ENCODE data around the gene EGR2. TPM values are rescaled to one million over a fixed set of nuclear protein-coding genes. Genes with fewer than 3 reads are reported as not detected.

EGR2 gene
- total RNA-seq, 1 experiment from 2014 or later: 2.6 TPM

DNA sequence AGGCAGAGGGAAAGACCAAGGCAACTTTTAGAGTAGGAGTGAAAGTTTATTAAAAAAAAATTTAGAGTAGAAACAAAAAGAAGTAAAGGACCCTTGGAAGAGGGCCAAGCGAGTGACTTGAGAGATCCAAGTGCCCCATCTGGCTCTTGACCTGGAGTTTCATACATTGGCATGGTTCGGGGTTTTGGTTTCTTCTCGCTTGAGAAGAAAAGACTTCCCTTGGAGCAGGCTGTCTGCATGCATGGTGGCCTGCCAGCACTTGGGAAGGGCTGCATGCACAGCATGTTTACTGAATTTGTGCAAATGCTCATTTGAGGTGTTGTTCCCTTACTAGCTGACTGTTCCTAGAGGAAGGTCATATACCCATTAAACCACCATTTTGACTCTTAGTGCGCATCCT, 20.4 kb downstream of the EGR2 start:
- H3K4me2 ChIP-seq (ENCODE audit: insufficient read depth, insufficient read length, low read length): no peak overlapping the region
- no peak overlapping the region for H3K14ac ChIP-seq (ENCODE audit: insufficient read depth, low read length)
- no peak overlapping the region for H3K18ac ChIP-seq (ENCODE audit: insufficient read length, low read depth, low read length)
- no CpG with 5 or more reads among the region's 4 CpGs for WGBS (ENCODE audit: extremely low coverage, insufficient read length, low lambda C conversion rate)
- no peaks in the 10 kb centered on the region for H3K36me3 Mint-ChIP-seq (ENCODE audit: insufficient read depth in 1 of 3, low read depth in 3 of 3)
- no peaks in the 10 kb centered on the region for H4K20me1 ChIP-seq (ENCODE audit: control insufficient read depth, insufficient read depth, insufficient read length)
- no peak overlapping the region for H4K8ac ChIP-seq (replicated peaks; ENCODE audit: insufficient read length, low read depth, low read length)
- no peak overlapping the region for H3K4ac ChIP-seq (ENCODE audit: low read depth, low read length)
- no peak overlapping the region for H3T11ph ChIP-seq (ENCODE audit: low read length)
- H3K27ac Mint-ChIP-seq: no peak overlapping the region
- no peak overlapping the region for H2BK20ac ChIP-seq (ENCODE audit: low read depth, low read length, poor library complexity, severe bottlenecking)
- H2BK5ac ChIP-seq (ENCODE audit: insufficient read length, low read length): no peak overlapping the region
- no peaks in the 10 kb centered on the region for H3K79me1 ChIP-seq (ENCODE audit: insufficient read depth, low read depth, low read length, poor library complexity, severe bottlenecking)
- H3K79me2 ChIP-seq (ENCODE audit: insufficient read depth, low read length): no peaks in the 10 kb centered on the region
- H2BK15ac ChIP-seq (ENCODE audit: low read depth, low read length): no peak overlapping the region
- no peak overlapping the region for H2BK12ac ChIP-seq (ENCODE audit: insufficient read length, low read depth, low read length)
- no peak overlapping the region for H2BK120ac ChIP-seq (ENCODE audit: low read depth, low read length, poor library complexity, severe bottlenecking)
- no peaks in the 10 kb centered on the region; the same call in 1 of the 2 replicates for H3K4me1 ChIP-seq (ENCODE audit: insufficient read depth, low read length)
- no peaks in the 10 kb centered on the region for H3K9me3 Mint-ChIP-seq
- H3K9me3 ChIP-seq (ENCODE audit: control insufficient read depth, low read depth, low read length): no peaks in the 10 kb centered on the region
- peaks cover 13% of the 10 kb centered on the region in 2 experiments for H3K4me1 Mint-ChIP-seq
- H3K27me3 Mint-ChIP-seq (ENCODE audit: low read depth): no peaks in the 10 kb centered on the region
- H3K23me2 ChIP-seq (ENCODE audit: insufficient read length, low read depth, low read length, poor library complexity, severe bottlenecking): no peaks in the 10 kb centered on the region
- H4K91ac ChIP-seq (ENCODE audit: insufficient read length, low read depth, low read length): no peak overlapping the region
- H3K23ac ChIP-seq (ENCODE audit: insufficient read length, low read depth, low read length): no peak overlapping the region
- H4K5ac ChIP-seq (ENCODE audit: insufficient read length, low read depth, low read length): no peak overlapping the region
- H3K56ac ChIP-seq (ENCODE audit: insufficient read length, low read depth, low read length): no peak overlapping the region
- no peak overlapping the region for H3K9ac ChIP-seq (ENCODE audit: extremely low read depth, insufficient read length, low read length)
- TF ChIP-seq, protein P1, sequence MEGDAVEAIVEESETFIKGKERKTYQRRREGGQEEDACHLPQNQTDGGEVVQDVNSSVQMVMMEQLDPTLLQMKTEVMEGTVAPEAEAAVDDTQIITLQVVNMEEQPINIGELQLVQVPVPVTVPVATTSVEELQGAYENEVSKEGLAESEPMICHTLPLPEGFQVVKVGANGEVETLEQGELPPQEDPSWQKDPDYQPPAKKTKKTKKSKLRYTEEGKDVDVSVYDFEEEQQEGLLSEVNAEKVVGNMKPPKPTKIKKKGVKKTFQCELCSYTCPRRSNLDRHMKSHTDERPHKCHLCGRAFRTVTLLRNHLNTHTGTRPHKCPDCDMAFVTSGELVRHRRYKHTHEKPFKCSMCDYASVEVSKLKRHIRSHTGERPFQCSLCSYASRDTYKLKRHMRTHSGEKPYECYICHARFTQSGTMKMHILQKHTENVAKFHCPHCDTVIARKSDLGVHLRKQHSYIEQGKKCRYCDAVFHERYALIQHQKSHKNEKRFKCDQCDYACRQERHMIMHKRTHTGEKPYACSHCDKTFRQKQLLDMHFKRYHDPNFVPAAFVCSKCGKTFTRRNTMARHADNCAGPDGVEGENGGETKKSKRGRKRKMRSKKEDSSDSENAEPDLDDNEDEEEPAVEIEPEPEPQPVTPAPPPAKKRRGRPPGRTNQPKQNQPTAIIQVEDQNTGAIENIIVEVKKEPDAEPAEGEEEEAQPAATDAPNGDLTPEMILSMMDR (conservative IDR thresholded peaks at IDR 0.05): no peak
- H3K27ac ChIP-seq (ENCODE audit: insufficient read length, low read depth, low read length): no peak overlapping the region
- no peak overlapping the region for H2AK5ac ChIP-seq (ENCODE audit: insufficient read length, low read length)
- no peaks in the 10 kb centered on the region for H3K27me3 ChIP-seq (ENCODE audit: insufficient read depth, low read length)
- no peak for DNase-seq
- H3K4me3 Mint-ChIP-seq: no peak overlapping the region
- H2AFZ ChIP-seq (ENCODE audit: low read length): no peak overlapping the region

Measured in H9 (cell line).